ENCODE data around the gene SPATA18.

The SPATA18 gene

DNA sequence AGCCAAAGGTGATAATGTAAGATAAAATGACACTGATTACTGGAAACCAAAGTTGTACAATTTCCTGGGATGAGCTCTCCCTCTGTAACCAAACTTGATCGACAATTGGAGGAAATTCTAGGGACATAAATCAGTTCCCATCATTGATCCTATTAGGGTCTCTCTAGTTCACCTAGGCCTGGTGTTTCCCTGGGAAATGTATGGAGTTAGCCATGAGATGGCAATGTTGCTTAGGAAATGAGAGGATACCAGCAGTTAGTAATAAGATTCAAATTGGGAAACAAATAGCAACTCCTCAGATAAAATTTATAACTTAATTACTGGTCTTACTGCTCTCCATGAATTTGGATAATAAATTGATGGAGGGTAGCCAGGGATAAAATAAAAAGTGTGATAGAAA lies 52.2 kb downstream of the SPATA18 start:
- TF ChIP-seq CTCF (IDR thresholded peaks at IDR 0.05; ENCODE audit: low read depth, low read length), result no peak
- TF ChIP-seq EZH2phosphoT487 (IDR thresholded peaks at IDR 0.05; ENCODE audit: low read depth), result no peak
- no peak overlapping the region for H3K4me3 ChIP-seq (ENCODE audit: low read length)
- H3K9me3 ChIP-seq (ENCODE audit: insufficient read depth, low read length), result no peaks in the 10 kb centered on the region
- H3K9ac ChIP-seq (ENCODE audit: low read length), result no peak overlapping the region
- H3K27me3 ChIP-seq (ENCODE audit: low read depth, low read length), result no peaks in the 10 kb centered on the region
- H3K4me2 ChIP-seq (ENCODE audit: low read length), result no peak overlapping the region
- no peaks in the 10 kb centered on the region for H3K4me1 ChIP-seq (ENCODE audit: low read length)
- H3K27ac ChIP-seq (ENCODE audit: low read length), result no peak overlapping the region
- H3K36me3 ChIP-seq (replicated peaks; ENCODE audit: low read depth, low read length), result no peaks in the 10 kb centered on the region
- no peaks in the 10 kb centered on the region for H3K79me2 ChIP-seq (ENCODE audit: low read length)
- H4K20me1 ChIP-seq (ENCODE audit: insufficient read depth, low read length), result no peaks in the 10 kb centered on the region
- no peak overlapping the region for H2AFZ ChIP-seq (ENCODE audit: low read depth, low read length)

- no peaks in the 10 kb centered on the region for H3K36me3 ChIP-seq (replicated peaks; ENCODE audit: low read depth, low read length)
- TF ChIP-seq CTCF (IDR thresholded peaks at IDR 0.05; ENCODE audit: low read depth, low read length), result no peak
- no peak for TF ChIP-seq EZH2phosphoT487 (IDR thresholded peaks at IDR 0.05; ENCODE audit: low read depth)
- H3K4me3 ChIP-seq (ENCODE audit: low read length), result no peak overlapping the region
- H3K79me2 ChIP-seq (ENCODE audit: low read length), result no peaks in the 10 kb centered on the region
- no peak overlapping the region for H3K4me2 ChIP-seq (ENCODE audit: low read length)
- H3K9ac ChIP-seq (ENCODE audit: low read length), result no peak overlapping the region
- no peaks in the 10 kb centered on the region for H3K4me1 ChIP-seq (ENCODE audit: low read length)
- no peaks in the 10 kb centered on the region for H3K27me3 ChIP-seq (ENCODE audit: low read depth, low read length)
- H4K20me1 ChIP-seq (ENCODE audit: insufficient read depth, low read length), result no peaks in the 10 kb centered on the region
- no peak overlapping the region for H2AFZ ChIP-seq (ENCODE audit: low read depth, low read length)
- H3K27ac ChIP-seq (ENCODE audit: low read length), result no peak overlapping the region
- H3K9me3 ChIP-seq (ENCODE audit: insufficient read depth, low read length), result no peaks in the 10 kb centered on the region
These were observed 54.2 kb downstream of the SPATA18 start for GRCh38 chr4:52105276-52105675.

DNA sequence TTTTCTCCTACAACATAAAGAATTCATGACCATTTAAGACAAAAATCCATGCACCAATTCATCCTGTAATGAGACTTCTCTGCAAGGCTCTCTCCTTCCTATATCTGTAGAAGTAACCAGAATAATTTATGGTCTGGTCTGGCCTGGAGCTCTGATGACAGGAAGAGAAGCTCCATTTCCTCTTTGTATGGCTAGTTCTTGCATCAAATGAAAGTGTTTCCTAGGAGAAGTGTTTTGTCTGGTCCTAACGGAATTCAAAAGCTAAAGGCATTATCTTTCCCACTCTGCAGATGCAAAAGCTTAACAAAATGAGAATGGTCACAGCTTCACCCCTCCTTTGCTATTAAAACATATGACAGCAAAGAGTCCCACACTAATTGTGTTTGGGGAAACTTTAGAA lies 55.1 kb downstream of the SPATA18 start:
- TF ChIP-seq EZH2phosphoT487 (IDR thresholded peaks at IDR 0.05; ENCODE audit: low read depth) (no peak), CTCF (IDR thresholded peaks at IDR 0.05; ENCODE audit: low read depth, low read length) (no peak)

GRCh38 chr4:52106660-52107059 lies 55.6 kb downstream of the SPATA18 start:
- no peak overlapping the region for H2AFZ ChIP-seq (ENCODE audit: low read depth, low read length)
- H3K27ac ChIP-seq (ENCODE audit: low read length), result no peak overlapping the region
- H3K36me3 ChIP-seq (replicated peaks; ENCODE audit: low read depth, low read length), result no peaks in the 10 kb centered on the region
- H3K9me3 ChIP-seq (ENCODE audit: insufficient read depth, low read length), result no peaks in the 10 kb centered on the region
- H3K4me3 ChIP-seq (ENCODE audit: low read length), result no peak overlapping the region
- no peak overlapping the region for H3K4me2 ChIP-seq (ENCODE audit: low read length)
- H3K9ac ChIP-seq (ENCODE audit: low read length), result no peak overlapping the region
- H4K20me1 ChIP-seq (ENCODE audit: insufficient read depth, low read length), result no peaks in the 10 kb centered on the region
- no peaks in the 10 kb centered on the region for H3K27me3 ChIP-seq (ENCODE audit: low read depth, low read length)
- H3K4me1 ChIP-seq (ENCODE audit: low read length), result no peaks in the 10 kb centered on the region
- no peak for TF ChIP-seq EZH2phosphoT487 (IDR thresholded peaks at IDR 0.05; ENCODE audit: low read depth)
- no peak for TF ChIP-seq CTCF (IDR thresholded peaks at IDR 0.05; ENCODE audit: low read depth, low read length)
- H3K79me2 ChIP-seq (ENCODE audit: low read length), result no peaks in the 10 kb centered on the region

More for the DNA sequence above, 55.1 kb downstream of the SPATA18 start:
- Histone ChIP-seq H3K4me1 (ENCODE audit: low read length) (no peaks in the 10 kb centered on the region), H3K4me2 (ENCODE audit: low read length) (no peak overlapping the region), H3K9ac (ENCODE audit: low read length) (no peak overlapping the region), H4K20me1 (ENCODE audit: insufficient read depth, low read length) (no peaks in the 10 kb centered on the region), H3K27me3 (ENCODE audit: low read depth, low read length) (no peaks in the 10 kb centered on the region), H3K36me3 (replicated peaks; ENCODE audit: low read depth, low read length) (no peaks in the 10 kb centered on the region), H3K27ac (ENCODE audit: low read length) (no peak overlapping the region), H3K9me3 (ENCODE audit: insufficient read depth, low read length) (no peaks in the 10 kb centered on the region), H3K4me3 (ENCODE audit: low read length) (no peak overlapping the region), H3K79me2 (ENCODE audit: low read length) (no peaks in the 10 kb centered on the region), H2AFZ (ENCODE audit: low read depth, low read length) (no peak overlapping the region)
